ENCODE measurements around the gene FSIP1.

The FSIP1 gene

GRCh38 chr15:39555885-39556284, 226.8 kb downstream of the FSIP1 start:
- DNase-seq: no peak

GRCh38 chr15:39554746-39555387, 227.8 kb downstream of the FSIP1 start:
- no peak for DNase-seq

- DNase-seq: no peak
Measured at GRCh38 chr15:39553947-39554693, 228.5 kb downstream of the FSIP1 start.

- DNase-seq: no peak
Measured at GRCh38 chr15:39552556-39552955, 230.1 kb downstream of the FSIP1 start.

- DNase-seq: no peak
Measured at GRCh38 chr15:39551476-39551875, 231.2 kb downstream of the FSIP1 start.

All from nucleus accumbens (tissue), 56 donors.